GM18498 (cell line): Measurements from ENCODE around the gene PITRM1.

Source experiments
- ATAC-seq: cut with Tn5 transposase; IDR thresholded peaks from one replicate; pipeline ENCODE4 v1.9.1; 2021; ENCODE audit warnings: mild to moderate bottlenecking, moderate library complexity; ENCODE audit not compliant: unreplicated experiment

Gene PITRM1

GRCh38 chr10:3105166-3105565, 67.4 kb downstream of the PITRM1 start:
- no peak for ATAC-seq

GRCh38 chr10:3104251-3104918, 68.2 kb downstream of the PITRM1 start:
- no peak for ATAC-seq

GRCh38 chr10:3103646-3104045, 68.9 kb downstream of the PITRM1 start:
- no peak for ATAC-seq

GRCh38 chr10:3102720-3103427, 69.7 kb downstream of the PITRM1 start:
- no peak for ATAC-seq

- no peak for ATAC-seq
Measured at GRCh38 chr10:3100856-3101640, 71.5 kb downstream of the PITRM1 start.

- no peak for ATAC-seq
Measured at GRCh38 chr10:3100093-3100792, 72.3 kb downstream of the PITRM1 start.

GRCh38 chr10:3099291-3100092, 73.1 kb downstream of the PITRM1 start:
- ATAC-seq: no peak

- no peak for ATAC-seq
Measured at GRCh38 chr10:3098689-3099088, 73.9 kb downstream of the PITRM1 start.

- ATAC-seq: no peak
Measured at GRCh38 chr10:3097160-3097559, 75.4 kb downstream of the PITRM1 start.

- ATAC-seq: no peak
Measured at GRCh38 chr10:3096149-3096548, 76.4 kb downstream of the PITRM1 start.

- peak; percentile 75 for ATAC-seq
Measured at GRCh38 chr10:3095373-3096139, 77.0 kb downstream of the PITRM1 start.

- no peak for ATAC-seq
Measured at GRCh38 chr10:3094609-3095036, 78.0 kb downstream of the PITRM1 start.

- ATAC-seq: no peak
Measured at GRCh38 chr10:3093996-3094395, 78.6 kb downstream of the PITRM1 start.

- no peak for ATAC-seq
Measured at GRCh38 chr10:3091921-3092320, 80.7 kb downstream of the PITRM1 start.

- ATAC-seq: no peak
Measured at GRCh38 chr10:3090914-3091787, 81.4 kb downstream of the PITRM1 start.

GRCh38 chr10:3090388-3090787, 82.2 kb downstream of the PITRM1 start:
- no peak for ATAC-seq
